GM18519 (cell line): ENCODE results near the gene ANK3.

Experiments used
- ATAC-seq: cut with Tn5 transposase; IDR thresholded peaks from one replicate; pipeline ENCODE4 v1.9.1; 2021; ENCODE audit warnings: mild to moderate bottlenecking, moderate library complexity; ENCODE audit not compliant: unreplicated experiment, low FRiP score

The ANK3 gene

GRCh38 chr10:60350400-60350799 lies 39.3 kb downstream of the ANK3 start:
- ATAC-seq: no peak

- ATAC-seq: no peak
These were observed 40.2 kb downstream of the ANK3 start for GRCh38 chr10:60349426-60349825.

GRCh38 chr10:60348982-60349381 lies 40.7 kb downstream of the ANK3 start:
- no peak for ATAC-seq

- ATAC-seq: no peak
These were observed 42.4 kb downstream of the ANK3 start for GRCh38 chr10:60347270-60347669.

GRCh38 chr10:60346661-60347060 lies 43.0 kb downstream of the ANK3 start:
- ATAC-seq: no peak

GRCh38 chr10:60343254-60343653 lies 46.4 kb downstream of the ANK3 start:
- no peak for ATAC-seq

GRCh38 chr10:60341969-60342368 lies 47.7 kb downstream of the ANK3 start:
- ATAC-seq: no peak

GRCh38 chr10:60340973-60341372 lies 48.7 kb downstream of the ANK3 start:
- ATAC-seq: no peak

- ATAC-seq: no peak
These were observed 49.9 kb downstream of the ANK3 start for GRCh38 chr10:60339757-60340156.

- no peak for ATAC-seq
These were observed 50.9 kb downstream of the ANK3 start for GRCh38 chr10:60338786-60339185.

- ATAC-seq: no peak
These were observed 51.6 kb downstream of the ANK3 start for GRCh38 chr10:60338002-60338564.

- no peak for ATAC-seq
These were observed 52.6 kb downstream of the ANK3 start for GRCh38 chr10:60336901-60337630.

- ATAC-seq: no peak
These were observed 54.0 kb downstream of the ANK3 start for GRCh38 chr10:60335708-60336107.

GRCh38 chr10:60334991-60335390 lies 54.7 kb downstream of the ANK3 start:
- no peak for ATAC-seq

GRCh38 chr10:60332371-60332770 lies 57.3 kb downstream of the ANK3 start:
- ATAC-seq: no peak

GRCh38 chr10:60331886-60332285 lies 57.8 kb downstream of the ANK3 start:
- ATAC-seq: no peak

GRCh38 chr10:60323162-60323561 lies 66.5 kb downstream of the ANK3 start:
- no peak for ATAC-seq

GRCh38 chr10:60320666-60321065 lies 69.0 kb downstream of the ANK3 start:
- no peak for ATAC-seq

GRCh38 chr10:60316029-60316428 lies 73.6 kb downstream of the ANK3 start:
- ATAC-seq: no peak

- ATAC-seq: no peak
These were observed 74.4 kb downstream of the ANK3 start for GRCh38 chr10:60315311-60315710.

- ATAC-seq: no peak
These were observed 75.4 kb downstream of the ANK3 start for GRCh38 chr10:60314069-60314940.

GRCh38 chr10:60313589-60313952 lies 76.1 kb downstream of the ANK3 start:
- no peak for ATAC-seq
